Neural cell (in vitro differentiated cells): ENCODE measurements around the gene MUL1.

Source experiments
- CTCF ChIP-seq: fragments of 450-650 bp; IDR thresholded peaks from 2 replicates; pipeline ENCODE4 v1.5.1; 2014; ENCODE audit warnings: antibody characterized with exemption, mild to moderate bottlenecking, moderate library complexity; ENCODE audit not compliant: poor library complexity, severe bottlenecking
- POLR2AphosphoS5 ChIP-seq: IDR thresholded peaks from 2 replicates; pipeline ENCODE4 v1.6.1; 2012

- TF ChIP-seq CTCF (no peak), POLR2AphosphoS5 (no peak)
Measured at GRCh38 chr1:20465187-20465586, 42.8 kb downstream of the MUL1 start.
